GM23248 (cell line): ENCODE results near the gene PSME4.

Source experiments
- EZH2 ChIP-seq: fragments of 200-600 bp; sonication (generic); IDR thresholded peaks from 2 replicates; pipeline ENCODE4 v1.6.1; 2018; ENCODE audit warnings: antibody characterized with exemption, mild to moderate bottlenecking; ENCODE audit not compliant: insufficient read depth, poor library complexity, severe bottlenecking
- EZH2phosphoT487 ChIP-seq: fragments of 200-600 bp; sonication (generic); IDR thresholded peaks from 2 replicates; pipeline ENCODE4 v1.6.1; 2018; ENCODE audit warnings: antibody characterized with exemption, moderate library complexity, mild to moderate bottlenecking, low read depth; ENCODE audit not compliant: insufficient read depth

GRCh38 chr2:54015798-54016699, 45.3 kb upstream of the PSME4 start:
- TF ChIP-seq EZH2phosphoT487 (no peak), EZH2 (no peak)
